SK-N-SH (cell line): ENCODE results near the gene ATAD3B. TPM values are rescaled to one million over a fixed set of nuclear protein-coding genes. Genes with fewer than 3 reads are reported as not detected.
"Not testable (repeated sequence)": the region's sequence is repeated elsewhere in the genome, so short reads cannot be mapped to it uniquely, and the experiment has no call there.

Experiments used
- CTCF ChIA-PET: fragments of 300-600, 350-600 bp; formaldehyde crosslinking; extraction: SDS; loops from one replicate; lab custom pipeline; 2021; lab: Yijun Ruan, JAX
- POLR2A ChIA-PET: fragments of 350-600 bp; sonication (Branson Sonifier 250); formaldehyde crosslinking; extraction: SDS; loops from one replicate; lab custom pipeline; 2020; ENCODE audit warnings: antibody characterized with exemption, inconsistent platforms; lab: Yijun Ruan, JAX
- DNase-seq: peaks from one replicate; pipeline ENCODE4 v3.0.0; 2012
- H2AFZ ChIP-seq: fragments of 200-600 bp; sonication (generic); 2 replicates; pipeline ENCODE4 v1.8.1; 2016; ENCODE audit warnings: antibody characterized with exemption, mild to moderate bottlenecking, low read depth
- H3F3A ChIP-seq: fragments of 200-600 bp; sonication (generic); replicated peaks from 2 replicates; pipeline ENCODE3; 2016; ENCODE audit warnings: antibody characterized with exemption, mild to moderate bottlenecking; ENCODE audit not compliant: insufficient read depth
- H3K27ac ChIP-seq, 2 experiments: fragments of 200-500 bp in 1 of 2; fragments of 200-600 bp in 1 of 2; sonication (Bioruptor generic) in 1 of 2; sonication (generic), shearing (Covaris generic) in 1 of 2; 2 replicates each; pipeline versions ENCODE4 v1.5.1 to v1.6.1; 2014 to 2016; ENCODE audit warnings: low read depth in 2 of 2, inconsistent platforms in 1 of 2, low read length in 1 of 2, mild to moderate bottlenecking in 1 of 2, mixed read lengths in 1 of 2
- H3K27me3 ChIP-seq: fragments of 200-600 bp; sonication (generic), shearing (Covaris generic); 2 replicates; pipeline ENCODE4 v1.6.1; 2016; ENCODE audit warnings: mixed run types; ENCODE audit not compliant: insufficient read depth
- H3K36me3 ChIP-seq, 2 experiments: fragments of 200-500 bp in 1 of 2; fragments of 200-600 bp in 1 of 2; sonication (Bioruptor generic) in 1 of 2; sonication (generic) in 1 of 2; replicated peaks in 1 of 2; 2 replicates each; pipeline versions ENCODE3 to v1.5.1; 2014 to 2016; ENCODE audit warnings: low read length in 1 of 2, mild to moderate bottlenecking in 1 of 2; ENCODE audit not compliant: insufficient read depth in 2 of 2, control insufficient read depth in 1 of 2
- H3K4me1 ChIP-seq, 2 experiments: fragments of 200-500 bp in 1 of 2; fragments of 200-600 bp in 1 of 2; sonication (Bioruptor generic) in 1 of 2; sonication (generic), shearing (Covaris generic) in 1 of 2; 2 replicates each; pipeline versions ENCODE4 v1.5.1 to v1.6.1; 2014 to 2016; ENCODE audit warnings: low read depth in 1 of 2, low read length in 1 of 2, mixed run types in 1 of 2; ENCODE audit not compliant: insufficient read depth in 2 of 2, control insufficient read depth in 1 of 2
- H3K4me2 ChIP-seq: fragments of 200-600 bp; sonication (generic), shearing (Covaris generic); 2 replicates; pipeline ENCODE4 v1.6.1; 2017; ENCODE audit warnings: mixed run types
- H3K4me3 ChIP-seq, 2 experiments: fragments of 200-500 bp in 1 of 2; fragments of 200-600 bp in 1 of 2; sonication (Bioruptor generic) in 1 of 2; sonication (generic), shearing (Covaris generic) in 1 of 2; 2 replicates each; pipeline versions ENCODE4 v1.5.1 to v1.8.1; 2014 to 2016; ENCODE audit warnings: low read depth in 2 of 2, inconsistent platforms in 1 of 2, low read length in 1 of 2, mild to moderate bottlenecking in 1 of 2, mixed read lengths in 1 of 2, moderate library complexity in 1 of 2
- H3K79me2 ChIP-seq: fragments of 200-600 bp; sonication (generic); 2 replicates; pipeline ENCODE4 v1.8.1; 2017; ENCODE audit warnings: mild to moderate bottlenecking; ENCODE audit not compliant: insufficient read depth
- H3K9ac ChIP-seq: fragments of 200-600 bp; sonication (generic); 2 replicates; pipeline ENCODE4 v1.6.1; 2017; ENCODE audit warnings: mixed run types
- H3K9me2 ChIP-seq: fragments of 200-600 bp; sonication (generic); 2 replicates; pipeline ENCODE4 v1.6.1; 2017; ENCODE audit warnings: mixed run types
- H3K9me3 ChIP-seq: fragments of 200-600 bp; sonication (generic); 2 replicates; pipeline ENCODE4 v1.6.1; 2017; ENCODE audit warnings: mixed run types, mild to moderate bottlenecking, moderate library complexity
- H4K20me1 ChIP-seq: fragments of 200-600 bp; sonication (generic); 2 replicates; pipeline ENCODE4 v1.6.1; 2017; ENCODE audit warnings: mild to moderate bottlenecking, mixed run types; ENCODE audit not compliant: insufficient read depth
- EP300 ChIP-seq, 2 experiments: IDR thresholded peaks; 2 replicates each; pipeline versions ENCODE4 v1.4.0 to v1.6.1; 2012; ENCODE audit warnings: borderline replicate concordance in 1 of 2, low read depth in 1 of 2, low read length in 1 of 2
- EZH2phosphoT487 ChIP-seq: fragments of 200-600 bp; sonication (generic); IDR thresholded peaks from 2 replicates; pipeline ENCODE4 v1.6.1; 2017; ENCODE audit warnings: low read depth, mixed run types, mild to moderate bottlenecking, antibody characterized with exemption, moderate library complexity, borderline replicate concordance
- FOSL2 ChIP-seq: IDR thresholded peaks from 2 replicates; pipeline ENCODE4 v1.4.0; 2012; ENCODE audit warnings: low read depth, mild to moderate bottlenecking, moderate library complexity, borderline replicate concordance
- JUND ChIP-seq: IDR thresholded peaks from 2 replicates; pipeline ENCODE4 v1.4.0; 2012
- NRF1 ChIP-seq: IDR thresholded peaks from 2 replicates; pipeline ENCODE4 v1.6.1; 2012; ENCODE audit warnings: low read depth, mild to moderate bottlenecking, low read length
- POLR2AphosphoS5 ChIP-seq: IDR thresholded peaks from 2 replicates; pipeline ENCODE4 v1.6.1; 2012; ENCODE audit warnings: low read depth, low read length
- RAD21 ChIP-seq: IDR thresholded peaks from 2 replicates; pipeline ENCODE4 v1.6.1; 2012; ENCODE audit warnings: mild to moderate bottlenecking, low read length
- RCOR1 ChIP-seq: fragments of 150-350 bp; IDR thresholded peaks from 2 replicates; pipeline ENCODE4 v1.6.1; 2017; ENCODE audit warnings: antibody characterized with exemption, low read length
- RFX5 ChIP-seq: IDR thresholded peaks from 2 replicates; pipeline ENCODE4 v1.6.1; 2012; ENCODE audit warnings: mild to moderate bottlenecking, improper control_type of control experiment, low read length
- RXRA ChIP-seq: IDR thresholded peaks from 2 replicates; pipeline ENCODE4 v1.4.0; 2012; ENCODE audit warnings: low read depth, mild to moderate bottlenecking, borderline replicate concordance
- TAF1 ChIP-seq: IDR thresholded peaks from 2 replicates; pipeline ENCODE4 v1.6.1; 2012; ENCODE audit warnings: low read depth, mild to moderate bottlenecking, low read length, moderate library complexity, borderline replicate concordance
- TEAD4 ChIP-seq: IDR thresholded peaks from 2 replicates; pipeline ENCODE4 v1.4.0; 2012; ENCODE audit warnings: mild to moderate bottlenecking, borderline replicate concordance; ENCODE audit not compliant: insufficient read depth
- WGBS: methylation state at CpG from one replicate; pipeline ENCODE4 v1.1.6; 2017; ENCODE audit warnings: low lambda C conversion rate; 5-methylcytosine and 5-hydroxymethylcytosine counted together
- polyA plus RNA-seq, 3 experiments: library from polyadenylated mRNA; depleted of rRNA; stranded (reverse); fragments of >200 nt; gene quantifications; 2 replicates each; pipeline ENCODE4 v1.2.3, GENCODE V29; 2012
- TF ChIP-seq, protein P1 (sequence below): fragments of 150-350 bp; IDR thresholded peaks from 2 replicates; pipeline ENCODE4 v1.6.1; 2016; ENCODE audit warnings: mild to moderate bottlenecking, low read depth, low read length
- TF ChIP-seq, protein P2 (sequence below): IDR thresholded peaks from 2 replicates; pipeline ENCODE4; 2012
- TF ChIP-seq, protein P3 (sequence below): IDR thresholded peaks from 2 replicates; pipeline ENCODE4 v1.4.0; 2012; ENCODE audit warnings: low read depth, borderline replicate concordance

ATAD3B gene
- polyA plus RNA-seq, 1 of the 3 experiments (the other 2 are of a cell fraction), result 71.6 TPM

DNA sequence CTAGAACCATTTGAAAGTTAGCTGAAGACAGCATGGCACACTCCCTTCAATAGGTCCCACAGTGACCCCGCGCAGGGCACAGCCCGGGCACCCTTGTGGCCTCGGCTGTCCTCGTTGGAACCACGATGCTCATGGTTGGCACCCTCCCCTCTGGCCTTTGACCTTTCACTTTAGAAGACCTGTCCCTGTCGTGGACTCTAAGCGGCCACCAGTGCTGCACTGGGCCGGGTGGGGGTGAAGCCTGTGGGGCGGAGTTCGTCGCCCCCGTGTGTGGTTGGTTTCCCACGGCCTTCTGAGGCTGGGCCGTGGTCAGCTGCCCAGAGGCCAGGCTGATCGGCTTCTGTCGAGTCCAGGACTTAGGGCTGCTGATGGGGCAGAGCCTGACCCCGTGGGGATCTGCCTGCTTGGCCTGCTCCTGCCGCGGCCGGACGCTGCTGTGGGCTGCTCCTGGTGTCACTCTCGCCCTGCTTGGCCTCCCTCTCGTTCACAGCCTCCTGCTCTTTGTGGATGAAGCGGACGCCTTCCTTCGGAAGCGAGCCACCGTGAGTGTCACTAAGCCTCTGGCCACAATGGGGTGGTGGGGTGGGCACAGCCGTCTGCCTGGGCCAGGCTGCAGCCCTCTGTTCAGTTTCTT lies 53.3 kb downstream of the ATAD3B start:
- DNase-seq, H4K20me1 ChIP-seq, H3K4me2 ChIP-seq, H3K27me3 ChIP-seq, H3K9me2 ChIP-seq, POLR2A ChIA-PET, H3K9ac ChIP-seq, H3K9me3 ChIP-seq, H3K27ac ChIP-seq, H2AFZ ChIP-seq, H3F3A ChIP-seq, H3K4me1 ChIP-seq, H3K79me2 ChIP-seq, H3K4me3 ChIP-seq, CTCF ChIA-PET: not testable (repeated sequence)
- peaks cover 0 to 23% of the 10 kb centered on the region in 2 experiments for H3K36me3 ChIP-seq
- WGBS, result 96% methylated on average over 14 of the region's 30 CpGs

DNA sequence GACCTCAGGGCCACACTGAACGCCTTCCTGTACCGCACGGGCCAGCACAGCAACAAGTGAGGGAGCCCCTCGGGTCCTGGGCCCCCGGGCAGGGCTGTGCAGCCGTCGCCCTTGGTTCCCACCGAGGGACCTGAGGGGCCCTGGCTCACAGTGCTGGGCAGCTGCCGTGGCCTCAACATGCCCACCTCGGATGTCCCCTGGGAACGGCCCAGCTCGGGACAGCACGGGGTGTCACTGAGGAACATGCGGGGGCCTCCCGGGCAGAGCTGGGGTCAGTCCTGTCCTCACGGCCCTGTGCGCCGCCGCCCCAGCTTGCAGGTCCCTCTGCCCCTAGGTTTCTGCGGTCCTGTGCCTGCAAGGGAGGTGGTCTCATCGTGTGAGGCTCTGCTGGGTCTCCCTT lies 54.9 kb downstream of the ATAD3B start:
- H3K9ac ChIP-seq, H4K20me1 ChIP-seq, DNase-seq, H3K4me1 ChIP-seq, H2AFZ ChIP-seq, CTCF ChIA-PET, H3K9me3 ChIP-seq, H3K4me2 ChIP-seq, H3K27me3 ChIP-seq, POLR2A ChIA-PET, H3K79me2 ChIP-seq, H3K9me2 ChIP-seq, H3K4me3 ChIP-seq, H3F3A ChIP-seq, H3K27ac ChIP-seq: not testable (repeated sequence)
- H3K36me3 ChIP-seq, result peaks cover 7 to 22% of the 10 kb centered on the region in 2 experiments
- WGBS, result no CpG with 5 or more reads among the region's 21 CpGs

DNA sequence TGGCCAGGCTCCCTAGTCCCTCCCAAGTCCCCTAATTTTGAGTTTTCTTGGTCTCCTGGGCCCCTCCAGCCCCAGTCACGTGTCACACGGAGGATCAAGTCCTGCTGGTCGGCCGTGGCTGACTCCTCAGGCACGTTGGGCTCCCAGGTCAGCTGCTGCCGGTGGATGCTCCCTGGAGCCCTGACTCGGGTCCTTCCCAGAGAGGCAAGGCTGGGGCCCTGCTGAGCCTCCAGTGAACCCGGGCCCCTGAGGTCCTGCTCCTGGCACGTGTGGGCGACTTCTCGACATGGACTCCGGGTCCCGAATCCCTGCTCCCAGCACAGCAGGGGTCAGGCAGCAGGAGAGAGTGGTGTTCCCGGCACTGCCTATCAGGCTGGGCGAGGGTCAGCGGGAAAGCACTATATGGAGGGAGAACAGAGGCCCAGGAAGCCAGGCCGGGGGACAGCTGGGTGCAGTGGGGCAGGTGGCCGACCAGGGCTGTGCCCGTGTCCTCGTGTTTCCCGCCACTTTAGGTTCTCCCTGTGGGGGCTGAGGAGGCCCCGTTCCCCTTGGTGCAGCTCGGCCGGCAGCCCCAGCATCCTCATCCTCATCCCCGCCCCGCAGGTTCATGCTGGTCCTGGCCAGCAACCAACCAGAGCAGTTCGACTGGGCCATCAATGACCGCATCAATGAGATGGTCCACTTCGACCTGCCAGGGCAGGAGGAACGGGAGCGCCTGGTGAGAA lies 55.7 kb downstream of the ATAD3B start:
- DNase-seq, result peak; percentile 24

More for the DNA sequence above, 55.7 kb downstream of the ATAD3B start:
- Histone ChIP-seq H3K9me3 (no peaks in the 10 kb centered on the region), H3K79me2 (no peaks in the 10 kb centered on the region), H3K36me3 (peaks cover 12 to 22% of the 10 kb centered on the region in 2 experiments), H3F3A (no peaks in the 10 kb centered on the region), H2AFZ (no peak overlapping the region), H3K4me2 (no peak overlapping the region), H3K4me3 (no peak overlapping the region), H3K9ac (no peak overlapping the region), H3K27me3 (no peaks in the 10 kb centered on the region), H3K4me1 (no peaks in the 10 kb centered on the region), H3K9me2 (no peaks in the 10 kb centered on the region), H4K20me1 (no peaks in the 10 kb centered on the region), H3K27ac (no peak overlapping the region)
- WGBS, result 82% methylated on average over 6 of the region's 31 CpGs
- POLR2A ChIA-PET, result no interaction called here
- no peak for TF ChIP-seq RAD21
- TF ChIP-seq NRF1, result no peak
- no peak for TF ChIP-seq RXRA
- TF ChIP-seq, protein P1, sequence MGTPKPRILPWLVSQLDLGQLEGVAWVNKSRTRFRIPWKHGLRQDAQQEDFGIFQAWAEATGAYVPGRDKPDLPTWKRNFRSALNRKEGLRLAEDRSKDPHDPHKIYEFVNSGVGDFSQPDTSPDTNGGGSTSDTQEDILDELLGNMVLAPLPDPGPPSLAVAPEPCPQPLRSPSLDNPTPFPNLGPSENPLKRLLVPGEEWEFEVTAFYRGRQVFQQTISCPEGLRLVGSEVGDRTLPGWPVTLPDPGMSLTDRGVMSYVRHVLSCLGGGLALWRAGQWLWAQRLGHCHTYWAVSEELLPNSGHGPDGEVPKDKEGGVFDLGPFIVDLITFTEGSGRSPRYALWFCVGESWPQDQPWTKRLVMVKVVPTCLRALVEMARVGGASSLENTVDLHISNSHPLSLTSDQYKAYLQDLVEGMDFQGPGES, result no peak
- TF ChIP-seq RFX5, result no peak
- no peak for TF ChIP-seq EP300 (IDR thresholded peaks at IDR 0.05; ENCODE audit: borderline replicate concordance in 1 of 2, low read depth in 1 of 2, low read length in 1 of 2)
- TF ChIP-seq, protein P2, sequence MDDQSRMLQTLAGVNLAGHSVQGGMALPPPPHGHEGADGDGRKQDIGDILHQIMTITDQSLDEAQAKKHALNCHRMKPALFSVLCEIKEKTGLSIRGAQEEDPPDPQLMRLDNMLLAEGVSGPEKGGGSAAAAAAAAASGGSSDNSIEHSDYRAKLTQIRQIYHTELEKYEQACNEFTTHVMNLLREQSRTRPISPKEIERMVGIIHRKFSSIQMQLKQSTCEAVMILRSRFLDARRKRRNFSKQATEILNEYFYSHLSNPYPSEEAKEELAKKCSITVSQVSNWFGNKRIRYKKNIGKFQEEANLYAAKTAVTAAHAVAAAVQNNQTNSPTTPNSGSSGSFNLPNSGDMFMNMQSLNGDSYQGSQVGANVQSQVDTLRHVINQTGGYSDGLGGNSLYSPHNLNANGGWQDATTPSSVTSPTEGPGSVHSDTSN, result no peak
- TF ChIP-seq EZH2phosphoT487, result no peak
- no peak for TF ChIP-seq RCOR1
- TF ChIP-seq JUND, result no peak
- no peak for TF ChIP-seq FOSL2
- TF ChIP-seq TEAD4, result no peak
- TF ChIP-seq, protein P3, sequence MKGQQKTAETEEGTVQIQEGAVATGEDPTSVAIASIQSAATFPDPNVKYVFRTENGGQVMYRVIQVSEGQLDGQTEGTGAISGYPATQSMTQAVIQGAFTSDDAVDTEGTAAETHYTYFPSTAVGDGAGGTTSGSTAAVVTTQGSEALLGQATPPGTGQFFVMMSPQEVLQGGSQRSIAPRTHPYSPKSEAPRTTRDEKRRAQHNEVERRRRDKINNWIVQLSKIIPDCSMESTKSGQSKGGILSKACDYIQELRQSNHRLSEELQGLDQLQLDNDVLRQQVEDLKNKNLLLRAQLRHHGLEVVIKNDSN, result no peak
- no peak for TF ChIP-seq POLR2AphosphoS5
- TF ChIP-seq TAF1, result no peak
- CTCF ChIA-PET, result no interaction called here
